ENCODE results near the gene ASIC2. TPM values are rescaled to one million over a fixed set of nuclear protein-coding genes. Genes with fewer than 3 reads are reported as not detected.
A peak's percentile ranks its signal among the peaks of the same experiment; 100 is the strongest.

The ASIC2 gene
- total RNA-seq, 1 experiment from 2014 or later, result 4.1 TPM

GRCh38 chr17:33014751-33015150, 278.3 kb downstream of the ASIC2 start:
- Histone ChIP-seq H3K36me3 (ENCODE audit: control insufficient read depth, insufficient read depth, low read length) (no peaks in the 10 kb centered on the region), H3K4me3 (ENCODE audit: low read depth in 2 of 2, low read length in 2 of 2) (no peak overlapping the region), H3K4me1 (ENCODE audit: control insufficient read depth, insufficient read depth, low read length) (no peaks in the 10 kb centered on the region), H3K27ac (ENCODE audit: low read length) (no peak overlapping the region), H3K9me3 (ENCODE audit: control insufficient read depth, insufficient read depth, low read depth, low read length) (no peaks in the 10 kb centered on the region), H3K27me3 (ENCODE audit: control insufficient read depth, insufficient read depth, low read length) (no peaks in the 10 kb centered on the region)
- intact Hi-C loops (cut with micrococcal nuclease; ENCODE audit: unreplicated experiment) (no loop called here), in situ Hi-C loops (cut with HindIII; ENCODE audit: low pct_unique_long_range_greater_than_20kb, low sequenced_read_pairs) (no loop called here)
- no peak for TF ChIP-seq SIN3A (IDR thresholded peaks at IDR 0.05; ENCODE audit: borderline replicate concordance, insufficient read depth, low read depth, low read length)
- TF ChIP-seq, protein P1, sequence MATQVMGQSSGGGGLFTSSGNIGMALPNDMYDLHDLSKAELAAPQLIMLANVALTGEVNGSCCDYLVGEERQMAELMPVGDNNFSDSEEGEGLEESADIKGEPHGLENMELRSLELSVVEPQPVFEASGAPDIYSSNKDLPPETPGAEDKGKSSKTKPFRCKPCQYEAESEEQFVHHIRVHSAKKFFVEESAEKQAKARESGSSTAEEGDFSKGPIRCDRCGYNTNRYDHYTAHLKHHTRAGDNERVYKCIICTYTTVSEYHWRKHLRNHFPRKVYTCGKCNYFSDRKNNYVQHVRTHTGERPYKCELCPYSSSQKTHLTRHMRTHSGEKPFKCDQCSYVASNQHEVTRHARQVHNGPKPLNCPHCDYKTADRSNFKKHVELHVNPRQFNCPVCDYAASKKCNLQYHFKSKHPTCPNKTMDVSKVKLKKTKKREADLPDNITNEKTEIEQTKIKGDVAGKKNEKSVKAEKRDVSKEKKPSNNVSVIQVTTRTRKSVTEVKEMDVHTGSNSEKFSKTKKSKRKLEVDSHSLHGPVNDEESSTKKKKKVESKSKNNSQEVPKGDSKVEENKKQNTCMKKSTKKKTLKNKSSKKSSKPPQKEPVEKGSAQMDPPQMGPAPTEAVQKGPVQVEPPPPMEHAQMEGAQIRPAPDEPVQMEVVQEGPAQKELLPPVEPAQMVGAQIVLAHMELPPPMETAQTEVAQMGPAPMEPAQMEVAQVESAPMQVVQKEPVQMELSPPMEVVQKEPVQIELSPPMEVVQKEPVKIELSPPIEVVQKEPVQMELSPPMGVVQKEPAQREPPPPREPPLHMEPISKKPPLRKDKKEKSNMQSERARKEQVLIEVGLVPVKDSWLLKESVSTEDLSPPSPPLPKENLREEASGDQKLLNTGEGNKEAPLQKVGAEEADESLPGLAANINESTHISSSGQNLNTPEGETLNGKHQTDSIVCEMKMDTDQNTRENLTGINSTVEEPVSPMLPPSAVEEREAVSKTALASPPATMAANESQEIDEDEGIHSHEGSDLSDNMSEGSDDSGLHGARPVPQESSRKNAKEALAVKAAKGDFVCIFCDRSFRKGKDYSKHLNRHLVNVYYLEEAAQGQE (IDR thresholded peaks at IDR 0.05; ENCODE audit: insufficient read depth in 1 of 2, low read depth in 2 of 2, low read length in 1 of 2), result no peak
- no peak for ATAC-seq
- no TSS peak for BruUV-seq (replicated peaks)
- POLR2A ChIA-PET, result no interaction called here
- DNase-seq (ENCODE audit: low read depth, low spot score), result no peak
- CTCF ChIA-PET, result interaction anchor here (0.5 kb wide), 1 partner anchor 138 kb away, joined by 5 read pairs; the partner anchor contains the start of gene MYO1D

GRCh38 chr17:33013596-33014375, 279.3 kb downstream of the ASIC2 start:
- DNase-seq (ENCODE audit: low read depth, low spot score) (no peak), ATAC-seq (no peak)
- no peak overlapping the region for H3K4me3 ChIP-seq (ENCODE audit: low read depth in 2 of 2, low read length in 2 of 2)
- H3K27ac ChIP-seq (ENCODE audit: low read length), result no peak overlapping the region
- H3K36me3 ChIP-seq (ENCODE audit: control insufficient read depth, insufficient read depth, low read length), result no peaks in the 10 kb centered on the region
- no peaks in the 10 kb centered on the region for H3K27me3 ChIP-seq (ENCODE audit: control insufficient read depth, insufficient read depth, low read length)
- intact Hi-C loops (cut with micrococcal nuclease; ENCODE audit: unreplicated experiment) (no loop called here), in situ Hi-C loops (cut with HindIII; ENCODE audit: low pct_unique_long_range_greater_than_20kb, low sequenced_read_pairs) (no loop called here)
- BruUV-seq (replicated peaks), result no TSS peak
- ChIA-PET CTCF (interaction anchor here (0.6 kb wide), 1 partner anchor 681 kb away, joined by 3 read pairs; no protein-coding TSS in a partner anchor), POLR2A (no interaction called here)
- H3K9me3 ChIP-seq (ENCODE audit: control insufficient read depth, insufficient read depth, low read depth, low read length), result no peaks in the 10 kb centered on the region
- TF ChIP-seq, protein P2, sequence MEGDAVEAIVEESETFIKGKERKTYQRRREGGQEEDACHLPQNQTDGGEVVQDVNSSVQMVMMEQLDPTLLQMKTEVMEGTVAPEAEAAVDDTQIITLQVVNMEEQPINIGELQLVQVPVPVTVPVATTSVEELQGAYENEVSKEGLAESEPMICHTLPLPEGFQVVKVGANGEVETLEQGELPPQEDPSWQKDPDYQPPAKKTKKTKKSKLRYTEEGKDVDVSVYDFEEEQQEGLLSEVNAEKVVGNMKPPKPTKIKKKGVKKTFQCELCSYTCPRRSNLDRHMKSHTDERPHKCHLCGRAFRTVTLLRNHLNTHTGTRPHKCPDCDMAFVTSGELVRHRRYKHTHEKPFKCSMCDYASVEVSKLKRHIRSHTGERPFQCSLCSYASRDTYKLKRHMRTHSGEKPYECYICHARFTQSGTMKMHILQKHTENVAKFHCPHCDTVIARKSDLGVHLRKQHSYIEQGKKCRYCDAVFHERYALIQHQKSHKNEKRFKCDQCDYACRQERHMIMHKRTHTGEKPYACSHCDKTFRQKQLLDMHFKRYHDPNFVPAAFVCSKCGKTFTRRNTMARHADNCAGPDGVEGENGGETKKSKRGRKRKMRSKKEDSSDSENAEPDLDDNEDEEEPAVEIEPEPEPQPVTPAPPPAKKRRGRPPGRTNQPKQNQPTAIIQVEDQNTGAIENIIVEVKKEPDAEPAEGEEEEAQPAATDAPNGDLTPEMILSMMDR (IDR thresholded peaks at IDR 0.05), result no peak
- no peak for TF ChIP-seq POLR2AphosphoS5 (IDR thresholded peaks at IDR 0.05; ENCODE audit: low read depth, low read length)
- no peak for TF ChIP-seq TCF7L2 (IDR thresholded peaks at IDR 0.05; ENCODE audit: low read depth, low read length)
- no peaks in the 10 kb centered on the region for H3K4me1 ChIP-seq (ENCODE audit: control insufficient read depth, insufficient read depth, low read length)

- H3K36me3 ChIP-seq (ENCODE audit: control insufficient read depth, insufficient read depth, low read length), result no peaks in the 10 kb centered on the region
- intact Hi-C loops (cut with micrococcal nuclease; ENCODE audit: unreplicated experiment) (no loop called here), in situ Hi-C loops (cut with HindIII; ENCODE audit: low pct_unique_long_range_greater_than_20kb, low sequenced_read_pairs) (no loop called here)
- no peaks in the 10 kb centered on the region for H3K9me3 ChIP-seq (ENCODE audit: control insufficient read depth, insufficient read depth, low read depth, low read length)
- POLR2A ChIA-PET, result no interaction called here
- CTCF ChIA-PET, result no interaction called here
- no TSS peak for BruUV-seq (replicated peaks)
- 0 out of 2 replicates have a peak, but pooled peaks have one; percentile 33 for ATAC-seq
- H3K4me3 ChIP-seq (ENCODE audit: low read depth in 2 of 2, low read length in 2 of 2), result no peak overlapping the region
- H3K4me1 ChIP-seq (ENCODE audit: control insufficient read depth, insufficient read depth, low read length), result no peaks in the 10 kb centered on the region
- no peak for TF ChIP-seq POLR2AphosphoS5 (IDR thresholded peaks at IDR 0.05; ENCODE audit: low read depth, low read length)
- no peak for TF ChIP-seq SIN3A (IDR thresholded peaks at IDR 0.05; ENCODE audit: borderline replicate concordance, insufficient read depth, low read depth, low read length)
- no peak for TF ChIP-seq TCF7L2 (IDR thresholded peaks at IDR 0.05; ENCODE audit: low read depth, low read length)
- TF ChIP-seq, protein P1 (IDR thresholded peaks at IDR 0.05; ENCODE audit: insufficient read depth in 1 of 2, low read depth in 2 of 2, low read length in 1 of 2), result no peak
- H3K27me3 ChIP-seq (ENCODE audit: control insufficient read depth, insufficient read depth, low read length), result no peaks in the 10 kb centered on the region
- DNase-seq (ENCODE audit: low read depth, low spot score), result no peak
- no peak overlapping the region for H3K27ac ChIP-seq (ENCODE audit: low read length)
Observed at GRCh38 chr17:33012522-33013033, 280.5 kb downstream of the ASIC2 start.

Data from Panc1 (cell line).